Duodenal mucosa (tissue), 2 donors: Measurements from ENCODE around the gene PRMT5.
"Not testable (repeated sequence)": the region's sequence is repeated elsewhere in the genome, so short reads cannot be mapped to it uniquely, and the experiment has no call there.

Experiments used
- H3K27ac ChIP-seq: one replicate; pipeline ENCODE4 v1.7.0; 2013; ENCODE audit warnings: low read depth, low read length
- H3K27me3 ChIP-seq, 2 donors: one replicate each; pipeline ENCODE4 v1.7.0; 2013; ENCODE audit warnings: low read length in 2 of 2, control low read depth in 1 of 2; ENCODE audit not compliant: insufficient read depth in 2 of 2, control insufficient read depth in 1 of 2
- H3K36me3 ChIP-seq, 2 donors: one replicate each; pipeline ENCODE4 v1.7.0; 2013; ENCODE audit warnings: low read length in 2 of 2, control low read depth in 1 of 2; ENCODE audit not compliant: insufficient read depth in 2 of 2, control insufficient read depth in 1 of 2
- H3K4me1 ChIP-seq, 2 donors: one replicate each; pipeline ENCODE4 v1.7.0; 2013; ENCODE audit warnings: low read length in 2 of 2, control low read depth in 1 of 2; ENCODE audit not compliant: insufficient read depth in 2 of 2, control insufficient read depth in 1 of 2
- H3K4me3 ChIP-seq, 2 donors: one replicate each; pipeline ENCODE4 v1.7.0; 2013; ENCODE audit warnings: low read length in 2 of 2, low read depth in 1 of 2
- H3K9ac ChIP-seq, 2 donors: one replicate each; pipeline ENCODE4 v1.7.0; 2013; ENCODE audit warnings: low read length in 2 of 2, low read depth in 1 of 2
- H3K9me3 ChIP-seq, 2 donors: one replicate each; pipeline ENCODE4 v1.7.0; 2013; ENCODE audit warnings: low read length in 2 of 2, control low read depth in 1 of 2; ENCODE audit not compliant: control insufficient read depth in 1 of 2

PRMT5 gene

GRCh38 chr14:22915886-22916521, 13.2 kb downstream of the PRMT5 start:
- H3K9ac ChIP-seq, result no peak overlapping the region
- peaks cover 6 to 14% of the 10 kb centered on the region in 2 donors for H3K36me3 ChIP-seq
- no peaks in the 10 kb centered on the region for H3K9me3 ChIP-seq
- peaks cover 11 to 16% of the 10 kb centered on the region in 2 donors for H3K4me1 ChIP-seq
- no peak overlapping the region for H3K4me3 ChIP-seq
- H3K27ac ChIP-seq, result no peak overlapping the region
- no peaks in the 10 kb centered on the region for H3K27me3 ChIP-seq

- Histone ChIP-seq H3K36me3 (peaks cover 0 to 13% of the 10 kb centered on the region in 2 donors), H3K4me1 (peaks cover 11 to 13% of the 10 kb centered on the region in 2 donors)
- not testable (repeated sequence) for H3K27me3 ChIP-seq, H3K9me3 ChIP-seq, H3K27ac ChIP-seq, H3K9ac ChIP-seq, H3K4me3 ChIP-seq
Observed at GRCh38 chr14:22914836-22915235, 14.3 kb downstream of the PRMT5 start.

GRCh38 chr14:22910916-22911315, 18.3 kb downstream of the PRMT5 start:
- Histone ChIP-seq H3K4me1 (no peaks in the 10 kb centered on the region), H3K27ac (no peak overlapping the region), H3K9ac (no peak overlapping the region), H3K36me3 (peaks cover 13 to 47% of the 10 kb centered on the region in 2 donors), H3K4me3 (no peak overlapping the region), H3K27me3 (no peaks in the 10 kb centered on the region), H3K9me3 (no peaks in the 10 kb centered on the region)

- no peak overlapping the region for H3K27ac ChIP-seq
- H3K4me3 ChIP-seq, result no peak overlapping the region
- H3K27me3 ChIP-seq, result no peaks in the 10 kb centered on the region
- no peaks in the 10 kb centered on the region for H3K9me3 ChIP-seq
- H3K36me3 ChIP-seq, result peaks cover 36 to 70% of the 10 kb centered on the region in 2 donors
- H3K4me1 ChIP-seq, result no peaks in the 10 kb centered on the region
- H3K9ac ChIP-seq, result no peak overlapping the region
Observed at GRCh38 chr14:22908601-22909000, 20.6 kb downstream of the PRMT5 start.

- H3K4me1 ChIP-seq, result no peaks in the 10 kb centered on the region
- no peak overlapping the region for H3K9ac ChIP-seq
- H3K36me3 ChIP-seq, result peaks cover 44 to 77% of the 10 kb centered on the region in 2 donors
- H3K27me3 ChIP-seq, result no peaks in the 10 kb centered on the region
- no peaks in the 10 kb centered on the region for H3K9me3 ChIP-seq
- H3K27ac ChIP-seq, result no peak overlapping the region
- no peak overlapping the region for H3K4me3 ChIP-seq
Observed at GRCh38 chr14:22907429-22907828, 21.7 kb downstream of the PRMT5 start.

GRCh38 chr14:22906073-22906472, 23.1 kb downstream of the PRMT5 start:
- Histone ChIP-seq H3K4me1 (no peaks in the 10 kb centered on the region), H3K9ac (no peak overlapping the region), H3K27ac (no peak overlapping the region), H3K4me3 (no peak overlapping the region), H3K9me3 (no peaks in the 10 kb centered on the region), H3K36me3 (peaks cover 51 to 85% of the 10 kb centered on the region in 2 donors), H3K27me3 (no peaks in the 10 kb centered on the region)

- Histone ChIP-seq H3K27me3 (no peaks in the 10 kb centered on the region), H3K4me1 (no peaks in the 10 kb centered on the region), H3K27ac (no peak overlapping the region), H3K4me3 (no peak overlapping the region), H3K9me3 (no peaks in the 10 kb centered on the region), H3K9ac (no peak overlapping the region), H3K36me3 (peaks cover 54 to 85% of the 10 kb centered on the region in 2 donors)
Observed at GRCh38 chr14:22905627-22906026, 23.5 kb downstream of the PRMT5 start.

GRCh38 chr14:22903742-22904087, 25.5 kb downstream of the PRMT5 start:
- peaks cover 47 to 74% of the 10 kb centered on the region in 2 donors for H3K36me3 ChIP-seq
- H3K27me3 ChIP-seq, result no peaks in the 10 kb centered on the region
- no peak overlapping the region for H3K4me3 ChIP-seq
- no peak overlapping the region for H3K27ac ChIP-seq
- H3K9ac ChIP-seq, result no peak overlapping the region
- H3K4me1 ChIP-seq, result peaks cover 4 to 5% of the 10 kb centered on the region in 2 donors
- no peaks in the 10 kb centered on the region for H3K9me3 ChIP-seq

- Histone ChIP-seq H3K27me3 (no peaks in the 10 kb centered on the region), H3K36me3 (peaks cover 44 to 59% of the 10 kb centered on the region in 2 donors), H3K4me3 (no peak overlapping the region), H3K9ac (no peak overlapping the region), H3K4me1 (peaks cover 4 to 5% of the 10 kb centered on the region in 2 donors), H3K9me3 (no peaks in the 10 kb centered on the region), H3K27ac (no peak overlapping the region)
Observed at GRCh38 chr14:22901799-22902198, 27.4 kb downstream of the PRMT5 start.

- Histone ChIP-seq H3K4me3 (no peak overlapping the region), H3K36me3 (peaks cover 34 to 43% of the 10 kb centered on the region in 2 donors), H3K27ac (no peak overlapping the region), H3K9ac (no peak overlapping the region), H3K27me3 (no peaks in the 10 kb centered on the region), H3K4me1 (peaks cover 4 to 5% of the 10 kb centered on the region in 2 donors), H3K9me3 (no peaks in the 10 kb centered on the region)
Observed at GRCh38 chr14:22900081-22900799, 28.9 kb downstream of the PRMT5 start.
